Uterus (tissue), 2 donors: ENCODE data around the gene ACSS2.

ENCODE experiments used
- CTCF ChIP-seq, 4 experiments: fragments of 200-600 bp in 2 of 4; fragments of 450-650 bp in 2 of 4; sonication (generic) in 2 of 4; IDR thresholded peaks; one replicate each; pipeline ENCODE4 v1.5.1; 2016 to 2019; ENCODE audit warnings: antibody characterized with exemption in 4 of 4, mild to moderate bottlenecking in 2 of 4, moderate library complexity in 1 of 4
- POLR2A ChIP-seq, 2 donors: fragments of 450-650 bp; IDR thresholded peaks; one replicate each; pipeline ENCODE4 v1.6.1; 2016; ENCODE audit warnings: antibody characterized with exemption in 2 of 2, mild to moderate bottlenecking in 1 of 2, moderate library complexity in 1 of 2

- TF ChIP-seq CTCF (IDR thresholded peaks at IDR 0.05): no peak
- no peak for TF ChIP-seq POLR2A (IDR thresholded peaks at IDR 0.05)
These were observed 15.0 kb downstream of the ACSS2 start for GRCh38 chr20:34891166-34892062.
